Thymus (tissue), 11 donors: ENCODE data around the gene GRAMD2A. TPM values are rescaled to one million over a fixed set of nuclear protein-coding genes. Genes with fewer than 3 reads are reported as not detected.
A peak's percentile ranks its signal among the peaks of the same experiment; 100 is the strongest.

Experiments
- DNase-seq, 9 donors: peaks; one replicate each; pipeline ENCODE4 v3.0.0-alpha.2; 2013; ENCODE audit warnings: low spot score in 9 of 9, low read depth in 6 of 9, missing footprints in 1 of 9
- H3K27ac ChIP-seq, 2 donors: one replicate each; pipeline ENCODE4 v1.5.1; 2013; ENCODE audit warnings: control low read depth in 1 of 2, low read depth in 1 of 2, low read length in 1 of 2, mild to moderate bottlenecking in 1 of 2, moderate library complexity in 1 of 2
- H3K27me3 ChIP-seq, 2 donors: one replicate each; pipeline ENCODE4 v1.5.1; 2013; ENCODE audit warnings: low read length in 1 of 2; ENCODE audit not compliant: control insufficient read depth in 2 of 2, insufficient read depth in 1 of 2
- H3K36me3 ChIP-seq, 2 donors: one replicate each; pipeline ENCODE4 v1.5.1; 2013; ENCODE audit warnings: low read length in 1 of 2, mild to moderate bottlenecking in 1 of 2, moderate library complexity in 1 of 2; ENCODE audit not compliant: control insufficient read depth in 2 of 2, insufficient read depth in 2 of 2
- H3K4me1 ChIP-seq, 2 donors: one replicate each; pipeline ENCODE4 v1.5.1; 2013; ENCODE audit warnings: low read length in 2 of 2; ENCODE audit not compliant: control insufficient read depth in 2 of 2, insufficient read depth in 2 of 2
- H3K4me3 ChIP-seq, 2 donors: one replicate each; pipeline ENCODE4 v1.5.1; 2013; ENCODE audit warnings: low read length in 2 of 2, control low read depth in 1 of 2, mild to moderate bottlenecking in 1 of 2
- H3K9me3 ChIP-seq, 2 donors: one replicate each; pipeline ENCODE4 v1.5.1; 2013; ENCODE audit warnings: low read length in 1 of 2, mild to moderate bottlenecking in 1 of 2; ENCODE audit not compliant: control insufficient read depth in 2 of 2, insufficient read depth in 1 of 2
- WGBS: extraction: QIAGEN DNeasy Blood & Tissue Kit; methylation state at CpG from one replicate; pipeline ENCODE4 v1.1.7; 2013; 5-methylcytosine and 5-hydroxymethylcytosine counted together
- polyA plus RNA-seq: library from polyadenylated mRNA; stranded (reverse); fragments of 200-250 nt; gene quantifications from one replicate; pipeline ENCODE4 v1.2.3, GENCODE V29; 2013
- total RNA-seq: library from RNA; stranded (reverse); fragments of 120-200 nt; gene quantifications from one replicate; pipeline ENCODE4 v1.2.4, GENCODE V29; 2013
- donor health status: healthy.

The GRAMD2A gene
- total and polyA plus RNA-seq, 2 donors, result 0.47 to 0.52 TPM

- Histone ChIP-seq H3K27me3 (peaks cover under 1 to 4% of the 10 kb centered on the region in 2 donors), H3K4me1 (peaks cover 9 to 22% of the 10 kb centered on the region in 2 donors), H3K36me3 (peaks cover 95 to 98% of the 10 kb centered on the region in 2 donors), H3K9me3 (no peaks in the 10 kb centered on the region), H3K27ac (no peak overlapping the region), H3K4me3 (no peak overlapping the region)
- 90% methylated on average over 5 of the region's 5 CpGs for WGBS
- no peak for DNase-seq
Measured at GRCh38 chr15:72203507-72203837, 5.9 kb upstream of the GRAMD2A start.

GRCh38 chr15:72202801-72203506 lies 5.4 kb upstream of the GRAMD2A start:
- Histone ChIP-seq H3K4me3 (no peak overlapping the region), H3K9me3 (no peaks in the 10 kb centered on the region), H3K4me1 (peaks cover 9 to 22% of the 10 kb centered on the region in 2 donors), H3K36me3 (peaks cover 95 to 96% of the 10 kb centered on the region in 2 donors), H3K27ac (peak overlapping the region in 1 of 2 donors; percentile 15), H3K27me3 (peaks cover 5 to 9% of the 10 kb centered on the region in 2 donors)
- no peak for DNase-seq
- WGBS, result 95% methylated on average over 8 of the region's 8 CpGs

- H3K4me1 ChIP-seq, result peaks cover 9 to 22% of the 10 kb centered on the region in 2 donors
- H3K4me3 ChIP-seq, result no peak overlapping the region
- no peak for DNase-seq
- H3K27ac ChIP-seq, result no peak overlapping the region
- H3K27me3 ChIP-seq, result peaks cover 12 to 14% of the 10 kb centered on the region in 2 donors
- WGBS, result 98% methylated on average over 13 of the region's 13 CpGs
- H3K36me3 ChIP-seq, result peaks cover 89 to 91% of the 10 kb centered on the region in 2 donors
- no peaks in the 10 kb centered on the region for H3K9me3 ChIP-seq
Measured at GRCh38 chr15:72202302-72202701, 4.7 kb upstream of the GRAMD2A start.

GRCh38 chr15:72201391-72201921 lies 3.9 kb upstream of the GRAMD2A start:
- Histone ChIP-seq H3K9me3 (no peaks in the 10 kb centered on the region), H3K4me3 (no peak overlapping the region), H3K36me3 (peaks cover 81 to 82% of the 10 kb centered on the region in 2 donors), H3K4me1 (peaks cover 9 to 22% of the 10 kb centered on the region in 2 donors), H3K27ac (peak overlapping the region in 1 of 2 donors; percentile 62), H3K27me3 (peaks cover 20 to 22% of the 10 kb centered on the region in 2 donors)
- 58% methylated on average over 3 of the region's 3 CpGs for WGBS
- peak in 4 of 9 donors; percentile 10 to 67 (median 26) for DNase-seq

- H3K9me3 ChIP-seq, result no peaks in the 10 kb centered on the region
- 97% methylated on average over 15 of the region's 15 CpGs for WGBS
- no peak overlapping the region for H3K4me3 ChIP-seq
- peak overlapping the region in 1 of 2 donors; percentile 62 for H3K27ac ChIP-seq
- DNase-seq, result peak in 1 of 9 donors; percentile 4
- peaks cover 73 to 74% of the 10 kb centered on the region in 2 donors for H3K36me3 ChIP-seq
- H3K27me3 ChIP-seq, result peaks cover 20 to 31% of the 10 kb centered on the region in 2 donors
- H3K4me1 ChIP-seq, result peaks cover 9 to 22% of the 10 kb centered on the region in 2 donors
Measured at GRCh38 chr15:72200395-72201237, 3.0 kb upstream of the GRAMD2A start.

GRCh38 chr15:72199721-72200212 lies 2.2 kb upstream of the GRAMD2A start:
- no peaks in the 10 kb centered on the region for H3K9me3 ChIP-seq
- H3K4me3 ChIP-seq, result no peak overlapping the region
- H3K27me3 ChIP-seq, result peaks cover 20 to 38% of the 10 kb centered on the region in 2 donors
- peak; percentile 31 to 81 (median 64) for DNase-seq
- no peak overlapping the region for H3K27ac ChIP-seq
- H3K36me3 ChIP-seq, result peaks cover 64 to 65% of the 10 kb centered on the region in 2 donors
- H3K4me1 ChIP-seq, result peaks cover 9 to 22% of the 10 kb centered on the region in 2 donors
- WGBS, result 77% methylated on average over 2 of the region's 2 CpGs

- peaks cover 20 to 38% of the 10 kb centered on the region in 2 donors for H3K27me3 ChIP-seq
- no peak overlapping the region for H3K4me3 ChIP-seq
- no peak overlapping the region for H3K27ac ChIP-seq
- 97% methylated on average over 2 of the region's 2 CpGs for WGBS
- H3K4me1 ChIP-seq, result peaks cover 9 to 22% of the 10 kb centered on the region in 2 donors
- peaks cover 58 to 61% of the 10 kb centered on the region in 2 donors for H3K36me3 ChIP-seq
- DNase-seq, result no peak
- no peaks in the 10 kb centered on the region for H3K9me3 ChIP-seq
Measured at GRCh38 chr15:72199205-72199515, 1.6 kb upstream of the GRAMD2A start.

GRCh38 chr15:72198356-72199204 lies 993 bp upstream of the GRAMD2A start:
- WGBS, result 79% methylated on average over 11 of the region's 11 CpGs
- Histone ChIP-seq H3K27me3 (peaks cover 20 to 40% of the 10 kb centered on the region in 2 donors), H3K4me3 (no peak overlapping the region), H3K9me3 (no peaks in the 10 kb centered on the region), H3K27ac (no peak overlapping the region), H3K36me3 (peaks cover 55% of the 10 kb centered on the region in 2 donors), H3K4me1 (peaks cover 9 to 22% of the 10 kb centered on the region in 2 donors)
- peak in 1 of 9 donors; percentile 5 for DNase-seq
